SHP77 treated with DMSO at 0.1 percent for 48 hours (cell line): ENCODE measurements around the gene RNU5D-1.
"Not testable (repeated sequence)": the region's sequence is repeated elsewhere in the genome, so short reads cannot be mapped to it uniquely, and the experiment has no call there.

Source experiments
- DNase-seq: peaks from one replicate; lab custom pipeline; 2025; lab: John Stamatoyannopoulos, UW

Gene RNU5D-1

DNA sequence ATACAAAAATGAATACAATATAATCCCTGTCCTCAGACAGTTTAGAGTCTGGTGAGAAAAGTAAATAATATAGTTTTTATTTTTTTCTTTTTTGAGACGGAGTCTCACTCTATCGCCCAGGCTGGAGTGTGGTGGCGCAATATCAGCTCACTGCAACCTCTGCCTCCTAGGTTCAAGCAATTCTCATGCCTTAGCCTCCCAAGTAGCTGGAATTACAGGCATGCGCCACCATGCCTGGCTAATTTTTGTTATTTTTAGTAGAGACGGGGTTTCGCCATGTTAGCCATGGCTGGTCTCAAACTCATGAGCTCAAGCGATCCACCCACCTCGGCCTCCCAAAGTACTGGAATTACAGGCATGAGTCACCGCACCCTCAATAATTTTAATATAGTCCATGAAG, 31.6 kb downstream of the RNU5D-1 start:
- DNase-seq, result not testable (repeated sequence)

DNA sequence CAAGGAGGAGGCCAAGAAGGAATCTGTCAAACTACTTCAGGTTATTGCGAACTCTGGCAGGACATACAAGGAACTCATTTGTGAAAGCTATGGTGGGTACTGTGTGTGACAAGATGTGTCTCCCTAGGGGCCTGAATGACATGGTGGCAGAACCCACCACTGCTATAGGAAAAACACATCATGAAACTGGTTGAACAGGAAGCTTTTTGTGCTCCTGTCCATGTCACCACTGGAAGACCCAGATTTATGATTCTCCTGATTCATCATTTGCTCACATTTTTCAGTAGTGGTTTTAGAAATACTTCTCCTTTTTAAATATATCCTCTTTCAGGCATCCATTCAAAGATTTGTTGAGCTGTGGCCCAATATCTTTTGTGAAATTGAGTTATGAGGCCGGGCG, 32.8 kb downstream of the RNU5D-1 start:
- no peak for DNase-seq

DNA sequence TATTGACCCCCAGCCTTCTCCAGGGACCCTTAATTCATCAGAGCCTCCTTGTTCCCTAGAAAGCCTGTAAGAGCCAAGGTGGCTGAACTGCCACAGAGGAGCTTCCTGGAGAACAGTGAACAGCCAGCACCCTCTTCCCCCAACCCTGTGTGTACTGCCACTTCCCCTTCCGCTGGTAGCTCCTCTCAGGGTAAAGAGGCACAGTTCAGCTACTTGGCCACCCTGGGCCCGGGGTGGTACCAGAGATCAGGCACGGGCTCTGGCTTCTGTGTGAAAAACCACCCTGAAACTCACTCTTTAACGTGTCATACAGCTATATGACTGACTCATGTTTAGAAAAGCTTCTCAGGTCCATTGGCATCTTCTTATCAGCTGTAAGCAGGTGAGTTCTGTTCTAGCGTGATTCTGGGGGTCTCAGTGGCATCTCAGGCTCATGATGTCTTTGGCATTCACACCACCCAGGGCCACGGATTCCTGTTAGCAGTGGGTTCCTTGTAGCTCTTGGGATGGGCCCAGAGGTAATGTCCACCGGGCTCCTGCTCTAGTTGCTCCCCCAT, 34.1 kb downstream of the RNU5D-1 start:
- DNase-seq, result no peak

DNA sequence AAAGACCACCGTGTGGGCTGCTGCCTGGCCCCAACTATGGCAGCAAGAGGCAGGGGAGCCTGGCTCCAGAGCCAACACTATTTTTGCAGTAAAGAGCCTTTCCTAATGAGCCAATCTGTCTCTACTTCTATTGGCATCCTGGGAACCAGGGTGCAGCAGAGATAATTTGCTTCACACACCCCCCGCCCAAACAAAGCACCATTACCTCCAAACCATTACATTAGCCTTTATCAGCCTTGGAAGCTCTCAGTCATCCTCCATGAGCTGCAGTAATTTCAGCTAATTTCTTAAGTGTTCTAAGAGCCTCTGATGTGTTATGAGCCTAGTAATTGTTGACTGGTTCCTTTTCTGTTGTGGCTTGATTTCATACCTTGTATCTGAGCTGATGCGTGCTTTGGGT, 34.9 kb downstream of the RNU5D-1 start:
- DNase-seq, result no peak

DNA sequence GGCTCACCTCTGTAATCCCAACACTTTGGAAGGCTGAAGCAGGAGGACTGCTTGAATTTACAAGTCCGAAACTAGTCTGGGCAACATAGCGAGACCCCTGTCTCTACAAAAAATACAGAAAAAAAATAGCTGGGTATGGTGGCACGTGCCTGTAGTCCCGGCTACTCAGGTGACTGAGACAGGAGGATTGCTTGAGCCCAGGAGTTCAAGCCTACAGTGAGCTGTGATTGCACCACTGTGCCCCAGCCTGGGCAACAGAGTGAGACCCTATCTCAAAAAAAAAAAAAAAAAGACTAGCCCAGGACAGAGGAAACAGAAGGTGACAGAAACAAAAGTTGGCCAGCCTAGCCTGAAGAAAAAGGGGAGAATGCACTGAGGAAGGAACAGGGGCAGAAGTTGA, 35.3 kb downstream of the RNU5D-1 start:
- DNase-seq, result no peak

DNA sequence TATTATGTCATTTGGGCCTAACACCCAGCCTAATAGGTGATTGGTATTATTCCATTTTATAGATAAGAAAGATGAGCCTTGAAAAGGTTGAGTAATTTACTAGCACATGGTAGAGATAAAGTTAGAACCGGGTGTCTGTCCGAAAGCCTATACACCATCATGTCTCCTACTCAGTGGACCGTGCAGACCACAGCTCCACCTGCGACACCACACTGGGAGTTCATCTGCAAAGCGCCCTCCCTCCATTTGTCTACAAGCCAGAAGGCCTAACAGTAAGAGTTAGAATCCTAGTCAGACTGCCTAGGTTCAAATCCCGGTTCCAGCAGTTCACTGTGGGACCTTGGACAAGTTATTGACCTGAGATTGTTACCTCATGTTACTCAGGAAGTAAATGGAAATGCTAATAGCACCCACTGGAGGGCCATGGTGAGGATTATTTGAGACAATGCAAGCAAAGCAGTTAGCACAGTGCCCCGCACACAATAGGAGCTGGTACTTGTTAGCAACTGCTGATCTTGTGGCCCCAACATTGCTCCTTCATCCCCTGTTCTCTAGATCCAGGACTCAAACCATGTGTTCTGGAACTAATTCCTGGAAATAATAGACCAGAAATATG, 36.0 kb downstream of the RNU5D-1 start:
- no peak for DNase-seq

DNA sequence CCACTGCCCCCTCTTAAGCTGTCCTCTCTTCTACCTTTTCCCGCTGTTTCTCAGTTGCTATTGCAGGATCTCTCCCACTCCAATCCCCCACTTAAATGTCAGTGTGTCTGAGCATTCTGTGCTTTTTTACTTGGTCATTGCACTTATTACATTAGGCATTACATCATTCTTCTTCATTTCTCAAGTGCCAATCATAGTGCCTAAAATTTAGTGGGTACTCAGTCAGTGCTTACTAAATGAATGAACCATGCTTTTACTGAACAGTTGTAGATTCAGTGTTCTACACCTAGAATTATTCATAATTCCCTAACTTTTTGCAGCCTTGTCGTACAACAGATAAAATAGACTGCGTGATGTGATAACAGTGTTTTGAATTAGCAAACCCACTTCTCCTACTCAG, 37.1 kb downstream of the RNU5D-1 start:
- DNase-seq, result no peak

DNA sequence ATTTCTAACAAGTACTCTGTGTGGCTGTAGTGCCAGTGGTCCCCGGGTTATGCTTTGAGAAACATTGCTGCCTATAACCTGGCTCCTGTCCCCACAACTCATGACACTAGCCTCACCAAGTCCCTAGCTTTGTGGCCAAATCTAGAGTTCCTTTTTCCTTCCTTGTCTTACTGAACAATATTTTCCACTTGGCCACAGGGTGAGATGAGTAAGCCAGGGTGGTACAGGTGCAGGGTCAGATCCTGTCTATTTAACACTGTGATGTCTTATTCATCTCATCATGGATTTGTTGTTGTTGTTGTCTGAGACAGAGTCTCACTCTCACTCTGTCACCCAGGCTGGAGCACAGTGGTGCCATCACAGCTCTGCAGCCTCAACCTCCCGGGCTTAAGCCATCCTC, 37.8 kb downstream of the RNU5D-1 start:
- DNase-seq, result no peak

DNA sequence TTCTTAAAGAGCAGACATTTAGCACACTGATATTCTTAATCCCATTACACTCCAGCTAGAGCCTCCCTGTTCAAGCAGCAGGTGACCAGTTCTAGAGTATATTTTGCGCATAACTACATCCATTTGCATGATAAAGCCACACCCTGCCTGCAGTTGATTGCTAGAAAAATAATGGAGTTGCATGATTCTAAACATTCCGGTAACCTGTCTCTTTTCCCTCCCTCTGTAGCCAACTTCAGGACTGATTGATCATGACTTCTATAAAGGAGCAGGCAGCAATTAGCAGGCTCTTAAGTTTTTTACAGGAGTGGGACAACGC, 41.6 kb downstream of the RNU5D-1 start:
- DNase-seq, result no peak

DNA sequence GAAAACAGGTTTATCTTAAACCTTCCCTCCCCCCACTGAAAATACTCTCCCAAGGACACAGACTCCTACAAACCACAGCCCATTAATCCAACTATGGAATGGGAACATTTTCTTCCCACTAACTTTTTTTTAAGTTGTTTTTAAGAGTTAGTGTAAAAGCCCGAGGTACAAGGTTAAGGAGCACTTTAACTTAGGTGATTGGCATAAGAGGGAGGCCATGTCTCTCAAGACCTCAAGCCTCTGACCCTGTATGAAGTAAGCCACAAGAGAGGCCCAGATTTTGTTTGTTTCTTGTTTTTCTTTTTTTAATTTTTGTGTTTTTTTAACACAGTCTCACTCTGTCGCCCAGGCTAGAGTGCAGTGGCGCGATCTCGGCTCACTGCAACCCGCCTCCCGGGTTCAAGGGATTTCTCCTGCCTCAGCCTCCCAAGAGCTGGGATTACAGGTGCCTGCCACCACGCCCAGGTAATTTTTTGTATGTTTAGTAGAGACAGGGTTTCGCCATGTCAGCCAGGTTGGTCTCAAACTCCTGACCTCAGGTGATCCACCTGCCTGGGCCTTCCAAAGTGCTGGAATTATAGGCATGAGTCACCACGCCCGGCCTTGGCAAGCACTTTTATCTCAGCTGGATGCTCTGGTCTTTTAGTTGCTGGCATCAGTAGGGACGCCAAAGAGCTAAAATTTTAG, 42.1 kb downstream of the RNU5D-1 start:
- no peak for DNase-seq

DNA sequence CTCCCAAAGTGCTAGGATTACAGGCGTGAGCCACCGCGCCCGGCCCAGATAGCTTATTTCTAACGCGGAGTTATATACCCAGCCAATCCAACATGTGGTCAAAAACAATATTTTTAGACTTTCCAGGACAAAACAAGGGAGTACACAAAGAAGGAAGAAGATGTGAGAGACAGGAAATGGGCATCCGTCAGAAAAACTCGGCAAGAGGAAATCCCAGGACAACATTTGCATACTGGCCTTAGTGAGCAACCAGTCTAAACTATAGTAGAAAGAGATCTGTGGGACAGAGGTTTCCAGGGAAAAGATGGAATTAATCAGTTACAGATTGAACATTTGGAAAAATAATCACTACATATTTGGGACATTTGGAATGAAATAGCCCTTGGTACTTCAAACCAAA, 45.1 kb downstream of the RNU5D-1 start:
- no peak for DNase-seq

DNA sequence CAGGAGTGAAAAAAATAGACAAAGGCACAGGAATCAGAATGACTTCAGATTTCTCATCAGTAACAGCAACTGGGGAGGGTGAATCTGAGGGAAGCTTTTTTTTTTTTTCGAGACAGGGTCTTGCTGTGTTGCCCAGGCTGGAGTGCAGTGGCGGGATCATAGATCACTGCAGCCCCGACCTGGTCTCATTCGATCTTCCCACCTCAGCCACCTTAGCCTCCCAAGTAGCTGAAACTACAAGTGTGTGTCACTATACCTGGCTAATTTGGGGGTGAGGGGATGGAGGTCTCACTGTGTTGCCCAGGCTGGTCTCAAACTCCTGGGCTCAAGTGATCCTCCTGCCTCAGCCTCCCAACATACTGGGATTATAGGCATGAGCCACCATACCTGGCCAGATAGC, 45.8 kb downstream of the RNU5D-1 start:
- DNase-seq, result no peak

DNA sequence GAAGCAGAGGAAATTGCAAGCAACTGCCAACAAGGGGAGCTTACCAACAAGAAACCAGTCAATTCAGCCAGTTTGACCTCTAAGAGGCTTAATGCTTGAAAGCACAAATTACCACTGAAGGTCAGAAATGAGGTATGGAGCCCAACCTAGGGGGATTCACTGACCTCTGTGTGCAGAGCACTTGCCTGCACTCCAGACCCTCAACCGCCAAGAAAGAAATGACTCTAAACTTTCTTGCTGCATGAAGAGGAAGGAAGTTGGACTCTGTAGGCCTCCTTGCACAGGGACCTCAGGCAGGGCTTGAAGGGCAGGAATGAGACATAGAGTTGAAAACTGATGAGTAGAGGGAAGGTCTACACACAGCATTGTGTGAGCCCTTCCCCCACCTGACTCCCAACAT, 46.4 kb downstream of the RNU5D-1 start:
- no peak for DNase-seq

DNA sequence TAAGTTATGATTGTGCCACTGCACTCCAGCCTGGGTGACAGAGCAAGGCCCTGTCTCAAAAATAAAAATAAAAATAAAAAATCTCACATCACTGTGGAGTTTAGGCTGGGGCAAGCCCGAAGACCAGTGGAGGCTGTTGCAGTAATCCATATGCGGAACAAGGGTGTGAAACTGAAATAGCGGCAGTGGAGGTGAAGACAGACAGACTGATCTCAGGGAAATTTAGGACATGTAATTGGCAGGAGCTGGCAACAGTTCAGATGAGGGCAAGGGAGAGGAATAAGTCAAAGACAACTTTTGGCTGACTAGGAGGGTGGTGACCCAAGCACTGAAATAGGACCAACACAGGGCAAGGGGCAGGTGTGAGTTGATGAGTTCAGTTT, 48.1 kb downstream of the RNU5D-1 start:
- DNase-seq, result no peak

DNA sequence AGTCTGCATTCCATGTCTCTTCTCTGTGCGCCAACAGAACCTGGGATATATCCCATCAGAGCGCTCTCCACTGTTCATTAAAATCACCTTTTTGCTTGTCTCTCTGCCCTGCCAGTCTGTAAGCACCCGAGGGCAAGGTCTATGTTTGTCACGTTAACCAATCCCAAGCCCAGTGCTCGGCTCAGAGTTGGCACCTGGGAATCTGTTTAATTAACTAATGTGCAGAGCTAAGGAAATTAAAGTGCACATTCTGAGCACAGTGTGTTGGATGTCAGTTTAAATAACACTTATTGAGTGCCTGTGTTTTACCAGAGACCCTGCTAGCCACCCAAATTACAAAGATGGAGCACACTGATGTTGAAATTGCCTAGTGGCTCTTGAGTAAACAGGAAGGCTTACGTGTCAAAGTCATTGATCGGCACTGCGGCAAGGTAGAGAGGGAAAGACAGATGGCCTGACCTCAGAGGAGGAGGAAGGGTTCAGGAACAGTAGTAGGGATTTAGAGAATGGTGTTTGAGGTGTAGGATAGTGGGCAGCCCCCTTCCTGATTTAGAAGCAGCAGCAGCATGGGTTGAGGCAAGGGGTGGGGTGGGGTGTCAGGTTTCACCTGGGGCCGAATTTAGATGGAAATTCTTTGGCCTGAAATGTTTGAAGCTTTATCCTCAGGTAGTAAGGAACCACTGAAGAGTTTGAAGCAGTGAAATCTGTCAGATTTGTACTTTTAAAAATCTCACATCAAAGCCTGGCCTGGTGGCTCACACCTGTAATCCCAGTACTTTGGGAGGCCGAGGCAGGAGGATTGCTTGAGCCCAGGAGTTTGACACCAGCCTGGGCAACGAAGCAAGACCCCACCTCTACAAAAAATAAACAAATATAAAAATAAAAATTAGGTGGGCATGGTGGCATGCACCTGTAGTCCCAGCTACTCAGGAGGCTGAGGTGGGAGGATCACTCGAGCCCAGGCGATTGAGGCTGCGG, 48.8 kb downstream of the RNU5D-1 start:
- peak; percentile 21 for DNase-seq
